Measurements from ENCODE around the gene DSC1.

GRCh38 chr18:31206787-31207381 is 44.2 kb upstream of the DSC1 start:
- TF ChIP-seq POLR2A (IDR thresholded peaks at IDR 0.05; ENCODE audit: low read depth, low read length) (no peak), CTCF (IDR thresholded peaks at IDR 0.05 in 2 of 3, conservative IDR thresholded peaks at IDR 0.05 in 1 of 3; ENCODE audit: control insufficient read depth in 2 of 3, extremely low read depth in 1 of 3, insufficient read depth in 1 of 3, low read depth in 3 of 3, low read length in 3 of 3) (peak; percentile 33 to 50 (median 40); a peak in 5 of 6 replicates)
